Measurements from ENCODE around the gene SDK2. TPM values are rescaled to one million over a fixed set of nuclear protein-coding genes. Genes with fewer than 3 reads are reported as not detected.

Gene SDK2
- total RNA-seq, 1 donor from 2014 or later: 31.2 TPM

GRCh38 chr17:73307130-73307529 lies 337.1 kb downstream of the SDK2 start:
- peaks cover 2% of the 10 kb centered on the region for H3K9me3 Mint-ChIP-seq
- H3K27ac Mint-ChIP-seq (ENCODE audit: unreplicated experiment): no peak overlapping the region
- peaks cover 37% of the 10 kb centered on the region for H3K4me1 Mint-ChIP-seq
- H3K36me3 Mint-ChIP-seq (ENCODE audit: low read depth): peaks cover 2% of the 10 kb centered on the region
- peaks cover 21% of the 10 kb centered on the region for H3K27me3 Mint-ChIP-seq (ENCODE audit: low read depth)
- no peak overlapping the region for H3K4me3 Mint-ChIP-seq
- no peak for TF ChIP-seq CTCF (conservative IDR thresholded peaks at IDR 0.05)
- DNase-seq (ENCODE audit: low read depth, low spot score): no peak

- Mint-ChIP-seq H3K4me1 (peaks cover 37% of the 10 kb centered on the region), H3K27ac (ENCODE audit: unreplicated experiment) (no peak overlapping the region), H3K36me3 (ENCODE audit: low read depth) (peaks cover 2% of the 10 kb centered on the region), H3K4me3 (peak overlapping the region; percentile 50), H3K9me3 (peaks cover 2% of the 10 kb centered on the region), H3K27me3 (ENCODE audit: low read depth) (peaks cover 21% of the 10 kb centered on the region)
- TF ChIP-seq CTCF (conservative IDR thresholded peaks at IDR 0.05): no peak
- DNase-seq (ENCODE audit: low read depth, low spot score): no peak
These were observed 338.1 kb downstream of the SDK2 start for GRCh38 chr17:73305845-73306836.

- Mint-ChIP-seq H3K9me3 (peaks cover 2% of the 10 kb centered on the region), H3K36me3 (ENCODE audit: low read depth) (peaks cover 2% of the 10 kb centered on the region), H3K27me3 (ENCODE audit: low read depth) (peaks cover 19% of the 10 kb centered on the region), H3K4me3 (peak overlapping the region; percentile 50), H3K27ac (ENCODE audit: unreplicated experiment) (no peak overlapping the region), H3K4me1 (peaks cover 33% of the 10 kb centered on the region)
- TF ChIP-seq CTCF (conservative IDR thresholded peaks at IDR 0.05): peak; percentile 21
- no peak for DNase-seq (ENCODE audit: low read depth, low spot score)
These were observed 339.1 kb downstream of the SDK2 start for GRCh38 chr17:73304971-73305812.

- Mint-ChIP-seq H3K36me3 (ENCODE audit: low read depth) (peaks cover 2% of the 10 kb centered on the region), H3K4me3 (peak overlapping the region; percentile 45), H3K9me3 (peaks cover 2% of the 10 kb centered on the region), H3K27me3 (ENCODE audit: low read depth) (peaks cover 14% of the 10 kb centered on the region), H3K27ac (ENCODE audit: unreplicated experiment) (peak overlapping the region; percentile 46), H3K4me1 (peaks cover 28% of the 10 kb centered on the region)
- no peak for TF ChIP-seq CTCF (conservative IDR thresholded peaks at IDR 0.05)
- DNase-seq (ENCODE audit: low read depth, low spot score): no peak
These were observed 339.8 kb downstream of the SDK2 start for GRCh38 chr17:73304438-73304837.

- DNase-seq (ENCODE audit: low read depth, low spot score): no peak
- H3K27ac Mint-ChIP-seq (ENCODE audit: unreplicated experiment): no peak overlapping the region
- TF ChIP-seq CTCF (conservative IDR thresholded peaks at IDR 0.05): no peak
- peaks cover 37% of the 10 kb centered on the region for H3K4me1 Mint-ChIP-seq
- H3K4me3 Mint-ChIP-seq: no peak overlapping the region
- H3K36me3 Mint-ChIP-seq (ENCODE audit: low read depth): peaks cover 2% of the 10 kb centered on the region
- peaks cover 2% of the 10 kb centered on the region for H3K9me3 Mint-ChIP-seq
- peaks cover 10% of the 10 kb centered on the region for H3K27me3 Mint-ChIP-seq (ENCODE audit: low read depth)
These were observed 342.1 kb downstream of the SDK2 start for GRCh38 chr17:73302189-73302588.
